Liver (tissue), 9 donors: Measurements from ENCODE around the gene TEX2. TPM values are rescaled to one million over a fixed set of nuclear protein-coding genes. Genes with fewer than 3 reads are reported as not detected.

Source experiments
- DNase-seq: peaks from one replicate; pipeline ENCODE4 v3.0.0-alpha.2; 2017; ENCODE audit warnings: low spot score
- H3K27ac ChIP-seq, 2 donors: one replicate each; pipeline ENCODE4 v1.7.0; 2013; ENCODE audit warnings: inconsistent platforms in 2 of 2, low read length in 2 of 2, control low read depth in 1 of 2, low read depth in 1 of 2, mild to moderate bottlenecking in 1 of 2
- H3K27me3 ChIP-seq, 4 donors: one replicate each; pipeline versions ENCODE4 v1.6.1 to v1.7.0; 2013; ENCODE audit warnings: low read length in 3 of 4, inconsistent platforms in 1 of 4, mild to moderate bottlenecking in 1 of 4, moderate library complexity in 1 of 4; ENCODE audit not compliant: control insufficient read depth in 4 of 4, insufficient read depth in 4 of 4
- H3K36me3 ChIP-seq, 4 donors: one replicate each; pipeline versions ENCODE4 v1.6.1 to v1.7.0; 2013; ENCODE audit warnings: low read length in 3 of 4, mild to moderate bottlenecking in 3 of 4, low read depth in 1 of 4, moderate library complexity in 1 of 4; ENCODE audit not compliant: control insufficient read depth in 4 of 4, insufficient read depth in 3 of 4
- H3K4me1 ChIP-seq, 4 donors: one replicate each; pipeline versions ENCODE4 v1.6.1 to v1.7.0; 2013; ENCODE audit warnings: low read length in 3 of 4, mild to moderate bottlenecking in 3 of 4, moderate library complexity in 1 of 4; ENCODE audit not compliant: control insufficient read depth in 4 of 4, insufficient read depth in 4 of 4
- H3K4me3 ChIP-seq, 3 donors: one replicate each; pipeline versions ENCODE4 v1.6.1 to v1.7.0; 2013; ENCODE audit warnings: low read length in 3 of 3, control low read depth in 1 of 3, low read depth in 1 of 3, mild to moderate bottlenecking in 1 of 3
- H3K9ac ChIP-seq, 2 donors: one replicate each; pipeline ENCODE4 v1.7.0; 2013; ENCODE audit warnings: low read length in 2 of 2, mild to moderate bottlenecking in 2 of 2, moderate library complexity in 2 of 2, control low read depth in 1 of 2, low read depth in 1 of 2
- H3K9me3 ChIP-seq, 4 donors: one replicate each; pipeline versions ENCODE4 v1.6.1 to v1.7.0; 2013; ENCODE audit warnings: low read length in 3 of 4; ENCODE audit not compliant: control insufficient read depth in 4 of 4
- CTCF ChIP-seq: fragments of 150-350 bp; IDR thresholded peaks from 2 replicates; pipeline ENCODE4 v1.5.1; 2017; ENCODE audit warnings: improper control_type of control experiment, low read depth, low read length; ENCODE audit not compliant: missing input control
- EGR1 ChIP-seq, 2 donors: IDR thresholded peaks; 2 replicates each; pipeline ENCODE4 v1.6.1; 2016 to 2018; ENCODE audit warnings: antibody characterized with exemption in 2 of 2, low read depth in 2 of 2
- FOXA1 ChIP-seq: IDR thresholded peaks from 2 replicates; pipeline ENCODE4 v1.6.1; 2016; ENCODE audit warnings: antibody characterized with exemption
- FOXA2 ChIP-seq: IDR thresholded peaks from 2 replicates; pipeline ENCODE4 v1.6.1; 2016; ENCODE audit warnings: antibody characterized with exemption
- HNF4A ChIP-seq, 2 donors: conservative IDR thresholded peaks; 2 replicates each; pipeline ENCODE4 v1.6.1; 2016; ENCODE audit warnings: antibody characterized with exemption in 2 of 2, mild to moderate bottlenecking in 2 of 2
- HNF4G ChIP-seq: IDR thresholded peaks from 2 replicates; pipeline ENCODE4 v1.6.1; 2016; ENCODE audit warnings: antibody characterized with exemption
- MAX ChIP-seq: IDR thresholded peaks from 2 replicates; pipeline ENCODE4 v1.6.1; 2016; ENCODE audit warnings: antibody characterized with exemption
- NR2F2 ChIP-seq: IDR thresholded peaks from 2 replicates; pipeline ENCODE4 v1.6.1; 2016; ENCODE audit warnings: antibody characterized with exemption
- RAD21 ChIP-seq, 2 donors: IDR thresholded peaks; 2 replicates each; pipeline ENCODE4 v1.6.1; 2016; ENCODE audit warnings: antibody characterized with exemption in 2 of 2, mild to moderate bottlenecking in 2 of 2
- REST ChIP-seq: IDR thresholded peaks from 2 replicates; pipeline ENCODE4 v1.6.1; 2016; ENCODE audit warnings: antibody characterized with exemption, mild to moderate bottlenecking
- RXRA ChIP-seq, 2 donors: IDR thresholded peaks; 2 replicates each; pipeline ENCODE4 v1.6.1; 2017 to 2018; ENCODE audit warnings: antibody characterized with exemption in 2 of 2, mild to moderate bottlenecking in 1 of 2
- SP1 ChIP-seq: IDR thresholded peaks from 2 replicates; pipeline ENCODE4 v1.6.1; 2018; ENCODE audit warnings: antibody characterized with exemption, mild to moderate bottlenecking
- TAF1 ChIP-seq: conservative IDR thresholded peaks from 2 replicates; pipeline ENCODE4 v1.6.1; 2016; ENCODE audit warnings: antibody characterized with exemption, mild to moderate bottlenecking
- YY1 ChIP-seq: IDR thresholded peaks from 2 replicates; pipeline ENCODE4 v1.6.1; 2016; ENCODE audit warnings: antibody characterized with exemption, mild to moderate bottlenecking
- WGBS: extraction: QIAGEN DNeasy Blood & Tissue Kit; methylation state at CpG from one replicate; pipeline ENCODE4 v1.1.7; 2013; 5-methylcytosine and 5-hydroxymethylcytosine counted together
- polyA plus RNA-seq, 2 donors: library from polyadenylated mRNA; stranded (reverse) in 1 of 2; unstranded in 1 of 2; fragments of 200-250 nt in 1 of 2; fragments of >200 nt in 1 of 2; fragmentation: Nextera tagmentation in 1 of 2; extraction: Ambion mirVana in 1 of 2; gene quantifications; one replicate each; pipeline versions ENCODE4 v1.2.1 to v1.2.3, GENCODE V29; 2013 to 2015
- total RNA-seq, 2 donors: library from RNA; depleted of rRNA; stranded (reverse); fragments of >200 nt; gene quantifications; one replicate each; pipeline ENCODE4 v1.2.3, GENCODE V29; 2014
- TF ChIP-seq, protein P1 (sequence below): IDR thresholded peaks from 2 replicates; pipeline ENCODE4 v1.6.1; 2016; ENCODE audit warnings: antibody characterized with exemption
- donor health status: healthy.
- donor health status: healthy.
- donor health status: healthy.
- donor health status: healthy.
- donor health status: healthy.

The TEX2 gene
- total and polyA plus RNA-seq, 4 donors, result 15.9 to 39.8 (median 28.2) TPM

DNA sequence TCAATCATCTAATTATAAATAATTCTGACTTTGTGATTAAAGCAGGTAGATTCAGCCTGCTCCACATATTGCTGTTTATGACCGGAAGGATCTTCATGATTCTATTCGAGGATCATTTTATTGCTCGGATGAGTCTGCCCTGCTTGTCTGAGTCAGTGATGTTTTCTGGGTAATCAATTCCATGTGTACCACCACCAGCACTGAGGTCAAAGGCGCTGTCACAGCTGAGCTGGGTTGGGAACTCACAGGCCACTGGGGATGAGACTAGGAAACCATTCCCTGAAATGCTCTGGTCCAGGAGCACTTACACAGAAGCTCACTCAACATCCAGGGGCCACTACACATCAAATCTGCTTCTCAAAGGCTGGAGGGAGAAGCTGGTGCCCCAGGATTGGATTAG is 102.7 kb downstream of the TEX2 start:
- no peak for TF ChIP-seq FOXA1
- Histone ChIP-seq H3K27ac (no peak overlapping the region), H3K4me3 (no peak overlapping the region), H3K36me3 (peaks cover 0 to 8% (median 5%) of the 10 kb centered on the region in 4 donors), H3K4me1 (peaks cover 11 to 31% (median 20%) of the 10 kb centered on the region in 4 donors), H3K9me3 (no peaks in the 10 kb centered on the region), H3K27me3 (no peaks in the 10 kb centered on the region), H3K9ac (no peak overlapping the region)
- 96% methylated on average over 4 of the region's 4 CpGs for WGBS
- DNase-seq, result no peak

DNA sequence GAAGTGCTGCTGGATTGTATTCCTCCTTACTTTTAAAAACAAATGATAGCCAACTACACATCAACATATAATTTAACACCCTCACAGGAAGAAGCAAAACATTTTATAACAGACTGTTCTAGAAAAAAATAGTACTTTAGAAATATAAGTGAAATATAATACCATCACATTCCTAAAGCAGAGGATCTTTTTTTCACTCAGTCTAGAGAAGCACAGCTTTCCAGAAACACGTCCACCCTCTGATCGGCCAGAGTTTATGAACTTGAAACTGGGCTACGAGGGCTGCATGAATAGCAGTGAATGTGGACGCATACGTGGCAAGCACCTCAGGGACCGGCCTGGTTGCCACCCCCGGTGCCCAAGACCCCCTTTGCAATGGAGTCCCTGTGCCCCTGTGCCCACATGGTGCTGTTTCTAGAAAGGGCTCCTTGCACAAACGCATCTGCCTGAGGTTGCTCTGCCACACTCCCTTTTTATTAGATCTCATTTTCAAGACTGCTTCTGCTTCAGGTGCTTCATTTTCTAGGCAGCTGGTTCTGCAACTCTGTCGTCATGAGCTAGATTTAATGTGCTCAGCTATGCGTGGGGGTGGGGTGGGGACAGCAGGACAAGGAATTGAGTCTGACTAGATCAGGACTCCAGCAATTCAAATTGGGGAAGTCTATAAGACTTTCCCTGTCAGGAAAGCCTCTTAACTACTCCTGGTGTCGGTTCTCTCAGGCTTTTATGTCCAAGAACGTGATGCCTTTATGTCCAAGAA is 104.0 kb downstream of the TEX2 start:
- TF ChIP-seq SP1, result no peak
- TF ChIP-seq HNF4A (conservative IDR thresholded peaks at IDR 0.05), result no peak
- TF ChIP-seq, protein P1, sequence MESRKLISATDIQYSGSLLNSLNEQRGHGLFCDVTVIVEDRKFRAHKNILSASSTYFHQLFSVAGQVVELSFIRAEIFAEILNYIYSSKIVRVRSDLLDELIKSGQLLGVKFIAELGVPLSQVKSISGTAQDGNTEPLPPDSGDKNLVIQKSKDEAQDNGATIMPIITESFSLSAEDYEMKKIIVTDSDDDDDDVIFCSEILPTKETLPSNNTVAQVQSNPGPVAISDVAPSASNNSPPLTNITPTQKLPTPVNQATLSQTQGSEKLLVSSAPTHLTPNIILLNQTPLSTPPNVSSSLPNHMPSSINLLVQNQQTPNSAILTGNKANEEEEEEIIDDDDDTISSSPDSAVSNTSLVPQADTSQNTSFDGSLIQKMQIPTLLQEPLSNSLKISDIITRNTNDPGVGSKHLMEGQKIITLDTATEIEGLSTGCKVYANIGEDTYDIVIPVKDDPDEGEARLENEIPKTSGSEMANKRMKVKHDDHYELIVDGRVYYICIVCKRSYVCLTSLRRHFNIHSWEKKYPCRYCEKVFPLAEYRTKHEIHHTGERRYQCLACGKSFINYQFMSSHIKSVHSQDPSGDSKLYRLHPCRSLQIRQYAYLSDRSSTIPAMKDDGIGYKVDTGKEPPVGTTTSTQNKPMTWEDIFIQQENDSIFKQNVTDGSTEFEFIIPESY, result no peak
- TF ChIP-seq TAF1, result no peak
- TF ChIP-seq YY1, result no peak
- no peak for TF ChIP-seq NR2F2
- no peak for TF ChIP-seq MAX
- TF ChIP-seq EGR1 (IDR thresholded peaks at IDR 0.05; ENCODE audit: low read depth in 2 of 2), result no peak
- no peak for TF ChIP-seq RAD21 (IDR thresholded peaks at IDR 0.05)
- TF ChIP-seq RXRA (IDR thresholded peaks at IDR 0.05), result no peak
- no peak overlapping the region for H3K9ac ChIP-seq
- H3K4me1 ChIP-seq, result peaks cover 18 to 38% (median 31%) of the 10 kb centered on the region in 4 donors
- no peak for DNase-seq
- WGBS, result 92% methylated on average over 12 of the region's 12 CpGs
- no peaks in the 10 kb centered on the region for H3K27me3 ChIP-seq
- H3K9me3 ChIP-seq, result no peaks in the 10 kb centered on the region
- peaks cover 0 to 8% (median 5%) of the 10 kb centered on the region in 4 donors for H3K36me3 ChIP-seq
- no peak overlapping the region for H3K27ac ChIP-seq
- H3K4me3 ChIP-seq, result no peak overlapping the region

- DNase-seq, result no peak
- Histone ChIP-seq H3K27ac (no peak overlapping the region), H3K4me1 (peaks cover 18 to 42% (median 33%) of the 10 kb centered on the region in 4 donors), H3K27me3 (no peaks in the 10 kb centered on the region), H3K36me3 (peaks cover 0 to 9% (median 6%) of the 10 kb centered on the region in 4 donors), H3K9ac (no peak overlapping the region), H3K4me3 (no peak overlapping the region), H3K9me3 (no peaks in the 10 kb centered on the region)
- 83% methylated on average over 7 of the region's 7 CpGs for WGBS
- TF ChIP-seq RXRA (IDR thresholded peaks at IDR 0.05), result no peak
These were observed 104.7 kb downstream of the TEX2 start for GRCh38 chr17:64158406-64158805.

DNA sequence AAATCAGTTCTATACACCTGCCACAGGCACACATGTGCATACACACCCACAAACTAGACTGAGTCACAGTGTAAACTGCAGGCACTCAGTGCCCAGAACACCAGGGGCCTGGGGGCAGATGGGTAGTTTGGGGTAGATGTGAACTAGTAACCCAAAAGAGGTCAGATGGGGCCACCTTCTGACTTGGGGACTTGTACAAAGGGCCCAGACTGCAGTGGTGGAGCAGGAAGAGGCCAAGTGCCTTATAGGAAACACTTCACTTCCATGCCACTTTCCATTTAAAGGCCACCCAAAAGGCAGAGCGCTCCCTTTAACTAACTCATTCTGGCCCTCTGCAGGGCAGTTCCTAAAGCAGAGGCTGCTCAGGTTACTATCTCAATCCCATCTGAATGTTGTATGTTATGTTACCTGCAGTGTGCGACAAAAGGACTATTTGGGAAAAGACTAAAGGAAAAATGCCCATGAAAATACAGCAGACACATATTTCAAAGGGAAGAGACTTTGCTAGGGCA is 105.3 kb downstream of the TEX2 start:
- no peak overlapping the region for H3K9ac ChIP-seq
- no peak overlapping the region for H3K4me3 ChIP-seq
- no peaks in the 10 kb centered on the region for H3K27me3 ChIP-seq
- peaks cover 0 to 13% (median 7%) of the 10 kb centered on the region in 4 donors for H3K36me3 ChIP-seq
- peak overlapping the region in 1 of 2 donors; percentile 5 for H3K27ac ChIP-seq
- no peaks in the 10 kb centered on the region for H3K9me3 ChIP-seq
- H3K4me1 ChIP-seq, result peaks cover 18 to 46% (median 35%) of the 10 kb centered on the region in 4 donors
- no peak for DNase-seq
- WGBS, result 97% methylated on average over 2 of the region's 2 CpGs
- TF ChIP-seq FOXA2, result no peak
- TF ChIP-seq HNF4G, result no peak
- TF ChIP-seq MAX, result no peak
- no peak for TF ChIP-seq EGR1 (IDR thresholded peaks at IDR 0.05; ENCODE audit: low read depth in 2 of 2)
- no peak for TF ChIP-seq RAD21 (IDR thresholded peaks at IDR 0.05)
- TF ChIP-seq CTCF, result no peak
- TF ChIP-seq NR2F2, result no peak
- TF ChIP-seq RXRA (IDR thresholded peaks at IDR 0.05), result no peak
- TF ChIP-seq REST, result no peak
- no peak for TF ChIP-seq FOXA1
